Activated naive CD8-positive, alpha-beta T cell treated with anti-CD3 and anti-CD28 coated beads, Interleukin-2, amount 50 U/mL, for 24 hours (primary cell): Measurements from ENCODE around the gene PRKRIP1.
A peak's percentile ranks its signal among the peaks of the same experiment; 100 is the strongest.
"Not testable (repeated sequence)": the region's sequence is repeated elsewhere in the genome, so short reads cannot be mapped to it uniquely, and the experiment has no call there.

Experiments used
- ATAC-seq: fragments of 150-1000 bp; cut with Tn5 transposase; one replicate; pipeline ENCODE4 v1.10.0; 2021
- DNase-seq: peaks from one replicate; pipeline ENCODE4 v3.0.0; 2021
- H3K27ac Mint-ChIP-seq: one replicate; pipeline ENCODE4 v1.8.0; 2021; ENCODE audit warnings: mild to moderate bottlenecking, mixed read lengths
- H3K27me3 Mint-ChIP-seq: one replicate; pipeline ENCODE4 v1.8.0; 2021; ENCODE audit warnings: mixed read lengths
- H3K36me3 Mint-ChIP-seq: one replicate; pipeline ENCODE4 v1.8.0; 2021; ENCODE audit warnings: low read depth, mixed read lengths
- H3K4me1 Mint-ChIP-seq: one replicate; pipeline ENCODE4 v1.8.0; 2021; ENCODE audit warnings: mixed read lengths
- H3K4me3 Mint-ChIP-seq: one replicate; pipeline ENCODE4 v1.8.0; 2021; ENCODE audit warnings: mild to moderate bottlenecking, moderate library complexity, mixed read lengths
- H3K9me3 Mint-ChIP-seq: one replicate; pipeline ENCODE4 v1.8.0; 2021; ENCODE audit warnings: mixed read lengths

Gene PRKRIP1

GRCh38 chr7:102451371-102452054 lies 55.4 kb downstream of the PRKRIP1 start:
- Mint-ChIP-seq H3K4me1 (peaks cover 2% of the 10 kb centered on the region), H3K36me3 (peaks cover 6% of the 10 kb centered on the region), H3K9me3 (no peaks in the 10 kb centered on the region), H3K27ac (no peak overlapping the region), H3K27me3 (no peaks in the 10 kb centered on the region), H3K4me3 (no peak overlapping the region)
- DNase-seq, result no peak
- no peak for ATAC-seq

DNA sequence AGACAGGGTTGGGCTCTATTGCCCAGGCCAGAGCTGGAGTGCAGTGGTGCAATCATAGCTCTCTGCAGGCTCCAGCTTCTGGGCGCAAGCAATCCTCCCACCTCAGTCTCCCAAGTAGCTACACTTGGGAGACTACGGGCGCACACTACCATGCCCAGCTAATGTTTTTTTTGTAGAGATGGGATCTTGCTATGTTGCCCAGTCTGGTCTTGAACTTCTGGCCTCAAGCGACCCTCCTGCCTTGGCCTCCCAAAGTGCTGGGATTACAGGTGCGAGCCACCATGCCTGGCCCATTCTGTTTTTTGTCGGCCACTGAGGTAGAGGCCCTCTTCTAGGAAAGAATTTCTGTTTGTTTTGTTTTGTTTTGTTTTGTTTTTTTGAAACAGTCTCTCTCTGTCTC lies 56.3 kb downstream of the PRKRIP1 start:
- Mint-ChIP-seq H3K4me3 (no peak overlapping the region), H3K27me3 (no peaks in the 10 kb centered on the region), H3K9me3 (no peaks in the 10 kb centered on the region), H3K4me1 (peaks cover 2% of the 10 kb centered on the region), H3K27ac (no peak overlapping the region), H3K36me3 (peaks cover 4% of the 10 kb centered on the region)
- DNase-seq (no peak), ATAC-seq (no peak)

DNA sequence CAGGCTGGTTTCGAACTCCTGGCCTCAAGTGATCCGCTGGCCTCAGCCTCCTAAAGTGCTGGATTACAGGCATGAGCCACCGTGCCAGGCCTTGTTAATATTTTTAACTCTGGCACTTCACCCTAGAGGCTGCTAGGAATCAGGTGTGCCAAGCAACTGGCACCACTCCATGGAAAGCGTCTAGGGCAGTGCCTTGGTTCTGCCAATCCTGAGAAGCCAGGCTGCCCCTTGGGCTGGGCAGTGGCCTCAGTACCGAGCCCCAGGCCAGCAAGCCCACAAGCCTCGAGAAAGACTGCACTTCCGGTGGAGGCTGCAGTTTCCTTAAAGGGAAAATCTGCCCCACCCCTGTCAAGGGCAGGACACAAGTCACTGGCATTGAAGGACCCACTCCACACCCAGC lies 57.2 kb downstream of the PRKRIP1 start:
- H3K36me3 Mint-ChIP-seq, result peaks cover 5% of the 10 kb centered on the region
- H3K9me3 Mint-ChIP-seq, result no peaks in the 10 kb centered on the region
- H3K27me3 Mint-ChIP-seq, result no peaks in the 10 kb centered on the region
- DNase-seq (no peak), ATAC-seq (no peak)
- no peak overlapping the region for H3K27ac Mint-ChIP-seq
- H3K4me1 Mint-ChIP-seq, result peaks cover 2% of the 10 kb centered on the region
- no peak overlapping the region for H3K4me3 Mint-ChIP-seq

DNA sequence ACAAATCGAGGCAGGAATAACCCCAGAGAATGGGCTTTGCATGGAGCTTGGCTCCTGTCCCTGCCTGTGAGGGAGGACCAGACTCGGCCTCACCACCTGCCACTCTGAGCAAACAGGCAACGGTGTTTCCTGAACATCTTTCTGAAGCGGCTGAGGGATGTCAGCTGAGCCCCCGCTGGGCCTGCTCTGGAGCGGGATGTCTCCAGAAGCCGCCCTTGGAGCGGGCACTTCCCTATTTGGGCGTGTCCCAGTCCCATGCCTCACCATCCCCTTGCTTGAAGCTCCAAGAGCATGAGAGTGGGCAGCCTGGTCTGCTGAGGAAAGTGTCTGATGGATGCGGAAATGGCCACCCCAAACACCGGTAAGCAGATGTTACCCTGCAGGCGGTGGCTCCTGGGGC lies 58.3 kb downstream of the PRKRIP1 start:
- peaks cover 2% of the 10 kb centered on the region for H3K4me1 Mint-ChIP-seq
- DNase-seq (no peak), ATAC-seq (no peak)
- H3K27me3 Mint-ChIP-seq, result no peaks in the 10 kb centered on the region
- peaks cover 1% of the 10 kb centered on the region for H3K36me3 Mint-ChIP-seq
- H3K9me3 Mint-ChIP-seq, result no peaks in the 10 kb centered on the region
- H3K4me3 Mint-ChIP-seq, result no peak overlapping the region
- no peak overlapping the region for H3K27ac Mint-ChIP-seq

DNA sequence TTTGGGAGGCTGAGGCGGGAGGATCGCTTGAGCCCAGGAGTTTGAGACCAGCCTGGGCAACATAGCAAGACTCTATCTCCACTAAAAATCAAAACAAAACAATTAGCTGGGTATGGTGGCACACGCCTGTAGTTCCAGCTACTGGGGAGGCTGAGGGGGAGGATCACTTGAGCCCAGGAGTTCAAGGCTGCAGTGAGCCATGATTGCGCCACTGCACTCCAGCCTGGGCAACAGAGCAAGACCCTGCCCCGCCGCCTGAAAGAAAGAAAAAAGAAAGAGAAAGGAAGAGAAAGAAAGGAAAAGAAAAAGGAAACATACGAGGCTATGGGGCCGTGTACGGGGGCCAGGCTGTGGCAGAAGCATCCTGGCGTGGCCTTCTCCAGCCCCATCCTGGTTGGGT lies 58.8 kb downstream of the PRKRIP1 start:
- H3K27me3 Mint-ChIP-seq, H3K36me3 Mint-ChIP-seq, H3K9me3 Mint-ChIP-seq, H3K4me1 Mint-ChIP-seq, ATAC-seq, H3K4me3 Mint-ChIP-seq, DNase-seq, H3K27ac Mint-ChIP-seq: not testable (repeated sequence)

DNA sequence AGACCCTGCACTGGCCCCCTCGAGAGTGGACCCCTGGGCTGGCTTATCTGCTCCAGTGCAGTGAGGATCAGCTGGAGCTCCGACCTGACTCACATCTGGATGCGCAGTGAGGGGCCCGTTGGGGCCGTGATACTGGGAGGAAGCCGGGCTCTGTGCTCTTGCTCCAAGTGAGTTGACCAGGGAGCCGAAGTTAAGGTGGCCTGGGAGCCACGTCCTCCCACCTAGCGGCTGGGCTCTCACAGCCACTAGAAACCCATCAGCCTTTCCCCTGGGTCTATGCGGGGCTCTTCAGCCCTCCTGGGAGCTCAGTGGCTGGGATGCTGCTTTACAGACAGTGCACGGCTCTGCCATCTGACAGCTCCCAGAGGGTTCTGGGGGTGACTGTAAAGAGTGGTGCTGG lies 59.4 kb downstream of the PRKRIP1 start:
- no peaks in the 10 kb centered on the region for H3K9me3 Mint-ChIP-seq
- no peak for ATAC-seq

DNA sequence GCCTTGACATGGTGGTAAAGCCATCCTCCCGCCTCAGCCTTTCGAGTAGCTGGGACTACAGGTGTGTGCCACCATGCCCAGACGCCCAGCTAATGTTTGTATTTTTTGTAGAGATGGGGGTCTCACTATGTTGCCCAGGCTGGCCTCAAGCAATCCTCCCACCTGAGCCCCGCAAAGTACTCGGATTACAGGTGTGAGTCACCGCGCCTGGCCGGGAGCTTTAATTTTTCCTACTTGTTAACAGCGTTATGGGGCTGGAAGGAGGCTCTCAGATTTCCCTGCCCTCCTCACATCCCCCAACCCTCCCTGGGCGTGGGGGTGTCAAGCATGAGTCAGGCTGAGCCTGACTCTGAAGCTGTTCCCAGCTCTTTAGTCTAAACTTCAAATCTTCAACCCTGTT lies 60.2 kb downstream of the PRKRIP1 start:
- no peak for DNase-seq
- ATAC-seq, result no peak
- Mint-ChIP-seq H3K9me3 (no peaks in the 10 kb centered on the region), H3K36me3 (peaks cover 1% of the 10 kb centered on the region), H3K4me1 (no peaks in the 10 kb centered on the region), H3K27me3 (no peaks in the 10 kb centered on the region), H3K4me3 (no peak overlapping the region), H3K27ac (no peak overlapping the region)

More for the DNA sequence above, 59.4 kb downstream of the PRKRIP1 start:
- H3K36me3 Mint-ChIP-seq, result peaks cover 1% of the 10 kb centered on the region
- H3K4me1 Mint-ChIP-seq, result no peaks in the 10 kb centered on the region
- H3K27ac Mint-ChIP-seq, result no peak overlapping the region
- no peak for DNase-seq
- H3K4me3 Mint-ChIP-seq, result no peak overlapping the region
- no peaks in the 10 kb centered on the region for H3K27me3 Mint-ChIP-seq

DNA sequence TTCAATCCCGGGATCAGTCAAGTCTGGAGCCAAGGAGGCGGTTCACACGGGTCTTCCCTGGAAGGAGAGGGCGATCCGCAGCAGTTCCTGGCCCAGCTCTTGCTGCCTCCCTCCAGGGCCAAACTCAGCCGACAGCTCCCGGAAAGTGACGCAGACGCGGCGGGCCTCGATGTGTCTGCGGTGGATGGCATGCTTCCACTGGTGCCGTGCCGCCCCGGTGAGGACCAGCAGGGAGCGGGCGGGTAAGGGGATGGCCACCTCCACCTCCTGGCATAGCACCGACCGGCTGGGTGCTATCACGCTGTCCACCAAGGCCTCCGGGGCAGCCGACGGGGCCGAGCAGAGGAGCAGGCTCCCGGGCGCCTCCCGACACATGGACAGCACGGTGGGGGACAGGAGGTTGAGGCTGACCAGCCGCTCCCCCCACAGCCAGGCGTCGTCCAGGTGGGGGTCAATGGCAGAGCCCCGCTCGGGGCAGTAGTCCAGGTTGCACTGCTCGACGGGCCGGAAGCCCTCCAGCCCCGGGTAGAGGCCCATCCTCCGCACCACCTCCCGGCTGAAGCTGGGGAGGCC lies 61.3 kb downstream of the PRKRIP1 start:
- ATAC-seq (no peak), DNase-seq (no peak)
- H3K27me3 Mint-ChIP-seq, result no peaks in the 10 kb centered on the region
- H3K9me3 Mint-ChIP-seq, result no peaks in the 10 kb centered on the region
- H3K36me3 Mint-ChIP-seq, result peaks cover 1% of the 10 kb centered on the region
- no peaks in the 10 kb centered on the region for H3K4me1 Mint-ChIP-seq
- H3K27ac Mint-ChIP-seq, result no peak overlapping the region
- no peak overlapping the region for H3K4me3 Mint-ChIP-seq

GRCh38 chr7:102459221-102459844 lies 63.2 kb downstream of the PRKRIP1 start:
- Mint-ChIP-seq H3K27ac (no peak overlapping the region), H3K36me3 (peaks cover 1% of the 10 kb centered on the region), H3K9me3 (no peaks in the 10 kb centered on the region), H3K4me3 (no peak overlapping the region), H3K4me1 (peaks cover 11% of the 10 kb centered on the region), H3K27me3 (no peaks in the 10 kb centered on the region)
- ATAC-seq (no peak), DNase-seq (no peak)

DNA sequence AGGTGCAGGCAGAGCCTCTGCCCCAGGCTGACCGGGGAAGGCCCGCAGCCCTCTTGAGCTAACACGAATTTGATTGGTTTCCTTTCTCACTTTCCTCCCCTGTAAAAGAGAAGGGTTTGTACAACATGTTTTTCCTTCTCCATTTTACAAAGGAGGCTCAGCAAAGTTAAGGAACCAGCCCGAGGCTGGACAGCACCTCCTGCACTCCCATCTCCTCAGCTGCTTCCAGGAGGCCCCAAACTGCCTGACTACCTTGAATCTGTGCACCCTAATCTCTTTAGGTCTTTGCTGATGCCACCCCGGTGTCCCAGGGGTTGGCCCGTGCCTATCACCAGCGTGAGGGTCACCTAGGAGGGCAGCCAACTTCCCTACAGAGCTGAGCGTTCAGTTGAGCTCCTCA lies 64.3 kb downstream of the PRKRIP1 start:
- Mint-ChIP-seq H3K9me3 (no peaks in the 10 kb centered on the region), H3K27me3 (no peaks in the 10 kb centered on the region), H3K27ac (no peak overlapping the region), H3K36me3 (peaks cover 1% of the 10 kb centered on the region), H3K4me1 (peaks cover 13% of the 10 kb centered on the region), H3K4me3 (no peak overlapping the region)
- ATAC-seq (no peak), DNase-seq (no peak)

DNA sequence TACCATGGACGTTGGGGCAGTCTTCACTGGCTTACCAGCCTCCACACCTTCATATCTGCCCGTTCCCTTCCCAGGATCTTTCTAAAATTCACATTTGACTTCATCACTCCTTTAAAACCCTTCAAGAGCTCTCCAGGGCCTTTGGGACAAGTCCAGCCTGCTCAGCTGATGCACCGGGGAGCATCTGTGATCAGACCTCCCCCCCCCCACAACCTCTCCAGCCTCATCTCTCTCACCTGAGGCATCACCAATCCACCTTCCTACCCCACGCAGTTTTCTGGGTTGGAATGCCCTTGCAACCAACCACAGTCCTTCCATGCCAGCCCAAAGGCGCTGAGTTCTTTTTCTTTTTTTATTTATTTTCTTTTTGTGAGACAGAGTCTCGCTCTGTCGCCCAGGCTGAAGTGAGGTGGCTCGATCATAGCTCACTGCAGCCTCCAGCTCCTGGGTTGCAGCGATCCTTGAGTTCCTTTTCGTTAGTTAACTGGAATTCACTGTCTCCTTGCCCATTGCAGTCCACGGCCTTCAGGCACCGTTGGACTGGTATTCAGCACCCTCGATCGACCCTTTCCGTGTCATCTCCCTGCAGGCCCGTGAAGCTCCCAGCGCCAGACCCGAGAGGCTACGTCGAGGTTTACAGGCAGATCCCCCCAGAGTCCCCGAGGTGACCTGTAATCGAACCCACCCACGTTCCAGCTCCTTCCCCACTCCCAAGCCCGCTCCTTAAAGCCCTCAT lies 67.8 kb downstream of the PRKRIP1 start:
- Mint-ChIP-seq H3K4me3 (peak overlapping the region; percentile 92), H3K9me3 (no peaks in the 10 kb centered on the region), H3K27me3 (no peaks in the 10 kb centered on the region), H3K4me1 (peaks cover 28% of the 10 kb centered on the region), H3K36me3 (peaks cover 4% of the 10 kb centered on the region), H3K27ac (peak overlapping the region; percentile 80)
- DNase-seq (peak; percentile 20), ATAC-seq (no peak)

DNA sequence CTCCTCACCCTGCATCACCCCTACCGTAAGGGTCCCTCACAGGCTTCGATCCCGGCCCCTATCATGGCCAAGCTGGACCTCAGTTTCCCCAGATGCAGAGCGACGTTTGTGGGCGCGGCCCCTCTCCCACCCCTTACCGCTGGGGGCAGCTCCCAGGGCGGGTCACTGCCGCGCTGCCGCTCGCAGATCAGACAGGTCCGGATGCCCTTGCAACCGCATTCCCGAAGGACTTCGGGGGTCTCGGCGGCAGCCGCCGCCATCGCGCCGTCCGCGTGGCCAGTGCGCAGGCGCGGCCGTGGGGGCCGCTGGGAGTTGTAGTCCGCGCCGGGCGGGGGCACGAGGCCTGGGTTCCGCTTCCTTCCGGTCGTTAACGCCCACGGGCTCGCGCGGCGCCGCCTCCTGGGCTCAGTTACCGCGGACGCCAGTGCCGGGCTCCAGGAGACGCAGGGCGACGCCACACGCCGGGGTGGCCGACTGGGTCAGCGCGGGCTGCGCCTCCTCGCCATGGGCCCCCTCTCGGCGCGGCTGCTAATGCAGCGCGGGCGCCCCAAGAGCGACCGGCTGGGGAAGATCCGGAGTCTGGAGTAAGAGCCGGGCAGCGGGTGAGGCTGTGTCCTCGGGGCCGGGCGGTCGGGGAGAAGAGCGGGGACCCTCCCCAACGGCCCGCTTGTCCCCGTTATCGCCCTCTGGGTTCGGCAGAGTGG lies 68.6 kb downstream of the PRKRIP1 start, which contains the start of the genes ALKBH4 and LRWD1:
TSS of gene ALKBH4 (minus strand) at position 287 of the 704 bp plus-strand sequence. CDS start at position 260, 27 bp downstream.
TSS of gene LRWD1 (plus strand) at position 408 of the 704 bp plus-strand sequence. CDS start at position 505, 97 bp downstream.
- ATAC-seq, result peak; percentile 93
- Mint-ChIP-seq H3K27ac (peak within 1 kb of the TSS; percentile 80), H3K36me3 (peaks cover 4% of the 10 kb centered on the region), H3K4me3 (peak within 1 kb of the TSS; percentile 92), H3K9me3 (no peaks in the 10 kb centered on the region), H3K4me1 (peaks cover 28% of the 10 kb centered on the region), H3K27me3 (no peaks in the 10 kb centered on the region)
- DNase-seq, result peak; percentile 98

DNA sequence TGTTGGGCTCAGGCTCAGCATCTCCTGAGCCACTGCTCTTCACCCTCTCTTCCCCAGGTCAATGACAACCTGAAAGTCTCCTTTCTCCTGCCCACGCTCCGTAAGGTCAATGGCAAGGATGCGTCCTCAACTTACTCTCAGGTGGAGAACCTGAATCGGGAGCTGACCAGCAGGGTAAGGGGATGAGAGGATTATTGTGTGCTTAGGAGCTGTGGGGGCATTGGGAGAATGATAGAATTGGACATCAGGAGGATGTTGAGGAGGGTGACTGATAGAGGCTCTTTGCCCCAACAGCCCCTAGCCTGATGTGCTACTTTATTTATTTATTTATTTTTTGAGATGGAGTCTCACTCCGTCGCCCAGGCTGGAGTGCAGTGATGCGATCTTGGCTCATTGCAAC lies 69.9 kb downstream of the PRKRIP1 start:
- DNase-seq, result no peak
- ATAC-seq, result no peak
- H3K9me3 Mint-ChIP-seq, result no peaks in the 10 kb centered on the region
- peaks cover 28% of the 10 kb centered on the region for H3K4me1 Mint-ChIP-seq
- no peaks in the 10 kb centered on the region for H3K27me3 Mint-ChIP-seq
- H3K27ac Mint-ChIP-seq, result no peak overlapping the region
- H3K36me3 Mint-ChIP-seq, result peaks cover 4% of the 10 kb centered on the region
- H3K4me3 Mint-ChIP-seq, result peak overlapping the region; percentile 92
